OCI-LY1 (cell line): ENCODE results near the gene CSNK2A1.

Experiments used
- EZH2 ChIP-seq: fragments of 200-600 bp; sonication (generic), shearing (Covaris generic); IDR thresholded peaks from 2 replicates; pipeline ENCODE4 v1.8.0; 2017; ENCODE audit warnings: borderline replicate concordance, mixed run types, mild to moderate bottlenecking, antibody characterized with exemption, low read length, moderate library complexity, mixed read lengths
- TF ChIP-seq, protein P1 (sequence below): fragments of 200-600 bp; sonication (generic), shearing (Covaris generic); IDR thresholded peaks from 2 replicates; pipeline ENCODE4 v1.5.1; 2017; ENCODE audit warnings: mild to moderate bottlenecking, antibody characterized with exemption, low read length, moderate library complexity, mixed read lengths

GRCh38 chr20:513429-513828 is 30.2 kb downstream of the CSNK2A1 start:
- TF ChIP-seq, protein P1, sequence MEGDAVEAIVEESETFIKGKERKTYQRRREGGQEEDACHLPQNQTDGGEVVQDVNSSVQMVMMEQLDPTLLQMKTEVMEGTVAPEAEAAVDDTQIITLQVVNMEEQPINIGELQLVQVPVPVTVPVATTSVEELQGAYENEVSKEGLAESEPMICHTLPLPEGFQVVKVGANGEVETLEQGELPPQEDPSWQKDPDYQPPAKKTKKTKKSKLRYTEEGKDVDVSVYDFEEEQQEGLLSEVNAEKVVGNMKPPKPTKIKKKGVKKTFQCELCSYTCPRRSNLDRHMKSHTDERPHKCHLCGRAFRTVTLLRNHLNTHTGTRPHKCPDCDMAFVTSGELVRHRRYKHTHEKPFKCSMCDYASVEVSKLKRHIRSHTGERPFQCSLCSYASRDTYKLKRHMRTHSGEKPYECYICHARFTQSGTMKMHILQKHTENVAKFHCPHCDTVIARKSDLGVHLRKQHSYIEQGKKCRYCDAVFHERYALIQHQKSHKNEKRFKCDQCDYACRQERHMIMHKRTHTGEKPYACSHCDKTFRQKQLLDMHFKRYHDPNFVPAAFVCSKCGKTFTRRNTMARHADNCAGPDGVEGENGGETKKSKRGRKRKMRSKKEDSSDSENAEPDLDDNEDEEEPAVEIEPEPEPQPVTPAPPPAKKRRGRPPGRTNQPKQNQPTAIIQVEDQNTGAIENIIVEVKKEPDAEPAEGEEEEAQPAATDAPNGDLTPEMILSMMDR: no peak
- no peak for TF ChIP-seq EZH2
